GM19438 (cell line): ENCODE measurements around the gene CLDN24.
"Not testable (repeated sequence)": the region's sequence is repeated elsewhere in the genome, so short reads cannot be mapped to it uniquely, and the experiment has no call there.

Experiments
- ATAC-seq: cut with Tn5 transposase; IDR thresholded peaks from one replicate; pipeline ENCODE4 v1.9.1; 2021; ENCODE audit warnings: low read depth; ENCODE audit not compliant: unreplicated experiment

The CLDN24 gene

GRCh38 chr4:183324056-183324455, 1.8 kb upstream of the CLDN24 start:
- not testable (repeated sequence) for ATAC-seq

GRCh38 chr4:183323295-183323694, 1.1 kb upstream of the CLDN24 start:
- no peak for ATAC-seq

- no peak for ATAC-seq
These were observed 710 bp downstream of the CLDN24 start for GRCh38 chr4:183321516-183321915.

GRCh38 chr4:183321079-183321478, 1.1 kb downstream of the CLDN24 start:
- ATAC-seq, result no peak

- ATAC-seq, result no peak
These were observed 1.8 kb downstream of the CLDN24 start, which contains the start of gene CLDN22 for GRCh38 chr4:183320211-183321059. Gene CLDN22, minus strand, starts transcription at chr4:183320276. Its CDS starts 58 bp downstream, at chr4:183320218.

- no peak for ATAC-seq
These were observed 3.6 kb downstream of the CLDN24 start for GRCh38 chr4:183318656-183319055.

- no peak for ATAC-seq
These were observed 7.4 kb downstream of the CLDN24 start for GRCh38 chr4:183314806-183315205.

- no peak for ATAC-seq
These were observed 7.9 kb downstream of the CLDN24 start for GRCh38 chr4:183314336-183314735.

- no peak for ATAC-seq
These were observed 9.4 kb downstream of the CLDN24 start for GRCh38 chr4:183312841-183313240.

GRCh38 chr4:183306811-183307210, 15.4 kb downstream of the CLDN24 start:
- ATAC-seq, result no peak

- ATAC-seq, result peak; percentile 40
These were observed 17.7 kb downstream of the CLDN24 start for GRCh38 chr4:183304538-183304937.

GRCh38 chr4:183304067-183304466, 18.2 kb downstream of the CLDN24 start:
- ATAC-seq, result peak; percentile 83

- no peak for ATAC-seq
These were observed 18.9 kb downstream of the CLDN24 start for GRCh38 chr4:183303301-183303700.

- ATAC-seq, result no peak
These were observed 21.6 kb downstream of the CLDN24 start for GRCh38 chr4:183300655-183301054.

- ATAC-seq, result no peak
These were observed 22.2 kb downstream of the CLDN24 start for GRCh38 chr4:183300070-183300469.

GRCh38 chr4:183299464-183299863, 22.8 kb downstream of the CLDN24 start:
- no peak for ATAC-seq

- no peak for ATAC-seq
These were observed 24.6 kb downstream of the CLDN24 start for GRCh38 chr4:183297675-183298074.

GRCh38 chr4:183295711-183296110, 26.5 kb downstream of the CLDN24 start:
- no peak for ATAC-seq

GRCh38 chr4:183291070-183291469, 31.2 kb downstream of the CLDN24 start:
- ATAC-seq, result no peak

- ATAC-seq, result no peak
These were observed 32.5 kb downstream of the CLDN24 start for GRCh38 chr4:183289688-183290087.

GRCh38 chr4:183288955-183289354, 33.3 kb downstream of the CLDN24 start:
- no peak for ATAC-seq

- ATAC-seq, result peak; percentile 85
These were observed 34.5 kb downstream of the CLDN24 start for GRCh38 chr4:183287677-183288076.
